ENCODE data around the gene POC5. TPM values are rescaled to one million over a fixed set of nuclear protein-coding genes. Genes with fewer than 3 reads are reported as not detected.
"Not testable (repeated sequence)": the region's sequence is repeated elsewhere in the genome, so short reads cannot be mapped to it uniquely, and the experiment has no call there.

POC5 gene
- total RNA-seq, 4 donors from 2014 or later: 5.1 to 13.2 (median 10.3) TPM

- no peak for TF ChIP-seq POLR2A (IDR thresholded peaks at IDR 0.05)
- WGBS, 2 donors: 93 to 95% methylated on average over 2 of the region's 2 CpGs
- no peak for DNase-seq (ENCODE audit: low spot score in 2 of 2)
- H3K4me3 ChIP-seq (ENCODE audit: low read depth, poor library complexity, severe bottlenecking): no peak overlapping the region
- intact Hi-C loops (cut with DNase I; ENCODE audit: low total_unique reads): no loop called here
Observed at GRCh38 chr5:75712091-75712490, 5.1 kb downstream of the POC5 start.

- intact Hi-C loops (cut with DNase I; ENCODE audit: low total_unique reads): no loop called here
- no peak overlapping the region for H3K4me3 ChIP-seq (ENCODE audit: low read depth, poor library complexity, severe bottlenecking)
- no peak for DNase-seq (ENCODE audit: low spot score in 2 of 2)
- 97 to 100% methylated on average over 1 of the region's 1 CpG for WGBS, 2 donors
- TF ChIP-seq, protein P1, sequence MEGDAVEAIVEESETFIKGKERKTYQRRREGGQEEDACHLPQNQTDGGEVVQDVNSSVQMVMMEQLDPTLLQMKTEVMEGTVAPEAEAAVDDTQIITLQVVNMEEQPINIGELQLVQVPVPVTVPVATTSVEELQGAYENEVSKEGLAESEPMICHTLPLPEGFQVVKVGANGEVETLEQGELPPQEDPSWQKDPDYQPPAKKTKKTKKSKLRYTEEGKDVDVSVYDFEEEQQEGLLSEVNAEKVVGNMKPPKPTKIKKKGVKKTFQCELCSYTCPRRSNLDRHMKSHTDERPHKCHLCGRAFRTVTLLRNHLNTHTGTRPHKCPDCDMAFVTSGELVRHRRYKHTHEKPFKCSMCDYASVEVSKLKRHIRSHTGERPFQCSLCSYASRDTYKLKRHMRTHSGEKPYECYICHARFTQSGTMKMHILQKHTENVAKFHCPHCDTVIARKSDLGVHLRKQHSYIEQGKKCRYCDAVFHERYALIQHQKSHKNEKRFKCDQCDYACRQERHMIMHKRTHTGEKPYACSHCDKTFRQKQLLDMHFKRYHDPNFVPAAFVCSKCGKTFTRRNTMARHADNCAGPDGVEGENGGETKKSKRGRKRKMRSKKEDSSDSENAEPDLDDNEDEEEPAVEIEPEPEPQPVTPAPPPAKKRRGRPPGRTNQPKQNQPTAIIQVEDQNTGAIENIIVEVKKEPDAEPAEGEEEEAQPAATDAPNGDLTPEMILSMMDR (IDR thresholded peaks at IDR 0.05): no peak
- no peak for TF ChIP-seq POLR2A (IDR thresholded peaks at IDR 0.05)
Observed at GRCh38 chr5:75711151-75711550, 6.1 kb downstream of the POC5 start.

DNA sequence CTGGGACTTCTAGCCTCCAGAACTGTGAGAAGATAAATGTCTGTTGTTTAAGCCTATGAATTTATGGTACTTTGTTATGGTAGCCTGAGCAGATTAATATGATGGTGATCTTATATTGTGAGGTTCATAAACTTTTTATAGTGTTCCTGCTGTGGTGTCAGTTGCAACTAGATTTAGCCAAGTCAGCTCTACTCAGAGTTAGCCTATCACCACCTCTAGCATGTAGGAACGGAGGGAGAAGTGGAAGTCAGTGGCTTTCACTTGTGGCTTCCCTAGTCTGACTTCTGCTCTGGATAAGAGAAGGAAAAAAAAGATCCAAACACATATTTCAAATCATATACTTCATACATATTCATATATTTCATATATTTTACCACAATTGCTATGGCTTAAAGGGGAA, 6.6 kb downstream of the POC5 start:
- intact Hi-C loops (cut with DNase I; ENCODE audit: low total_unique reads): no loop called here
- no peak overlapping the region for H3K4me3 ChIP-seq (ENCODE audit: low read depth, poor library complexity, severe bottlenecking)
- 77 to 83% methylated on average over 1 of the region's 1 CpG for WGBS, 2 donors
- TF ChIP-seq, protein P1 (IDR thresholded peaks at IDR 0.05): no peak
- TF ChIP-seq POLR2A (IDR thresholded peaks at IDR 0.05): no peak
- no peak for DNase-seq (ENCODE audit: low spot score in 2 of 2)

DNA sequence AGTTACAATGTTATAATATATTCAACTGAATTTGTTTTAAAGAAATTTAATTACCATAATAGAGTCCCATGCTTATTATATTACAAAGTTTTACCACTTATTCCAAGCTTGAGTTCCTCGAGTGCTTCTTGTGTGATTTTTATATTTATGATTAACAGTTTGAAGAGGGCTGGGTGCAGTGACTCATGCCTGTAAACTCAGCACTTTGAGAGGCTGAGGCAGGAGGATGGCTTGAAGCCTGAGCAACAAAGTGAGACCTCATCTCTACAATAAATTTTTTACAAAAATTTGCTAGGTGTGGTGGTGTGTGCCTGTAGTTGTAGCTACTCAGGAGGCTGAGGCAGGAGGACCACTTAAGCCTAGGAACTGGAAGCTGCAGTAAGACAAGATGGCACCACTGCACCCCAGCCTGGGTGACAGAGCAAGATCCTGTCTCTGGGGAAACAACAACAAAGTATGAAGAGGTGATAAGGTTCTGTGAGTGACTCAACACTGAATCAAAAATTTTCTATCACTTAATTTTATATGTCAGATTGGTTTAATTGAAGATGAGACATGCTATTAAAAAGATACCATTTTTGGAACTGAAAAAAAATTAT, 9.2 kb downstream of the POC5 start:
- WGBS, 2 donors: 73 to 78% methylated on average over 1 of the region's 1 CpG
- no peak for TF ChIP-seq POLR2A (IDR thresholded peaks at IDR 0.05)
- TF ChIP-seq, protein P1 (IDR thresholded peaks at IDR 0.05): no peak
- H3K4me3 ChIP-seq (ENCODE audit: low read depth, poor library complexity, severe bottlenecking): no peak overlapping the region
- intact Hi-C loops (cut with DNase I; ENCODE audit: low total_unique reads): no loop called here
- no peak for DNase-seq (ENCODE audit: low spot score in 2 of 2)

- TF ChIP-seq, protein P1 (IDR thresholded peaks at IDR 0.05): no peak
- TF ChIP-seq POLR2A (IDR thresholded peaks at IDR 0.05): no peak
- DNase-seq (ENCODE audit: low spot score in 2 of 2): no peak
- WGBS, 2 donors: 96 to 97% methylated on average over 3 of the region's 3 CpGs
- no peak overlapping the region for H3K4me3 ChIP-seq (ENCODE audit: low read depth, poor library complexity, severe bottlenecking)
- intact Hi-C loops (cut with DNase I; ENCODE audit: low total_unique reads): no loop called here
Observed at GRCh38 chr5:75706775-75707174, 10.5 kb downstream of the POC5 start.

GRCh38 chr5:75706016-75706415, 11.2 kb downstream of the POC5 start:
- TF ChIP-seq POLR2A (IDR thresholded peaks at IDR 0.05): no peak
- 93 to 95% methylated on average over 1 of the region's 1 CpG for WGBS, 2 donors
- no peak for DNase-seq (ENCODE audit: low spot score in 2 of 2)
- intact Hi-C loops (cut with DNase I; ENCODE audit: low total_unique reads): no loop called here
- no peak overlapping the region for H3K4me3 ChIP-seq (ENCODE audit: low read depth, poor library complexity, severe bottlenecking)

DNA sequence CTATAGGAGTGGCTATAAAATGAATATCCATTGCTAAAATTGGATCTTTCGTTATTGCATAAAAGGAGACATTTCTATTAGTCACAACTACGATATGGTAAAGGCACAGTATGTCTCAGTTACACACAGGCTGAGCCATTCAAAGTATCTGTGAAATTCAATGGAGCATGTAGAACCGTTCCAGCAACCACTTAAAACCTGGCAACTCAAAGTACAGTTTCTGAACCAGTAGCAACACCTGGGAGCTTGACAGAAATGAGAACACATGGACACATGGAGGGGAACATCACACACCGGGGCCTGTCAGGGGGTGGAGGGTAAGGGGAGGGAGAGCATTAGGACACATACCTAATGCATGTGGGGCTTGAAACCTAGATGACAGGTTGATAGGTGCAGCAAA, 15.4 kb downstream of the POC5 start:
- intact Hi-C loops (cut with DNase I; ENCODE audit: low total_unique reads): no loop called here
- 93 to 97% methylated on average over 4 of the region's 4 CpGs for WGBS, 2 donors
- H3K4me3 ChIP-seq (ENCODE audit: low read depth, poor library complexity, severe bottlenecking): no peak overlapping the region
- TF ChIP-seq, protein P1 (IDR thresholded peaks at IDR 0.05): no peak
- no peak for TF ChIP-seq POLR2A (IDR thresholded peaks at IDR 0.05)
- DNase-seq (ENCODE audit: low spot score in 2 of 2): no peak

DNA sequence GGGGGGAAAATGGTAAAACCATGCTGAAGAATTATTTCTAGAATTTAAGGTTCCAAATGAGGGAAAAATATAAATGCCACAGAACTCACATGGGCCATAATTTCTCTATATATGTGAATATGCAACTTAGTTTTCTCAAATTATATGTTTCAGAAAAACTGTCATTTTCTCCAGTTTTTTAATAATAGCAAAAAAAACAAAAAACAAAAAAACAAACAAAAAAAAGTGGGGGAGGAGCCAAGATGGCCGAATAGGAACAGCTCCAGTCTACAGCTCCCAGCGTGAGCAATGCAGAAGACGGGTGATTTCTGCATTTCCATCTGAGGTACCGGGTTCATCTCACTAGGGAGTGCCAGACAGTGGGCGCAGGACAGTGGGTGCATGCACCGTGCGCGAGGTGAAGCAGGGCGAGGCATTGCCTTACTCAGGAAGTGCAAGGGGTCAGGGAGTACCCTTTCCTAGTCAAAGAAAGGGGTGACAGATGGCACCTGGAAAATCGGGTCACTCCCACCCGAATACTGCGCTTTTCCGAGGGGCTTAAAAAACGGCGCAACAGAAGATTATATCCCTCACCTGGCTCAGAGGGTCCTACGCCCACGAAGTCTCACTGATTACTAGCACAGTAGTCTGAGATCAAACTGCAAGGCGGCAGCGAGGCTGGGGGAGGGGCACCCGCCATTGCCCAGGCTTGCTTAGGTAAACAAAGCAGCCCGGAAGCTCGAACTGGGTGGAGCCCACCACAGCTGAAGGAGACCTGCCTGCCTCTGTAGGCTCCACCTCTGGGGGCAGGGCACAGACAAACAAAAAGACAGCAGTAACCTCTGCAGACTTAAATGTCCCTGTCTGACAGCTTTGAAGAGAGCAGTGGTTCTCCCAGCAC, 21.5 kb downstream of the POC5 start:
- H3K4me3 ChIP-seq (ENCODE audit: low read depth, poor library complexity, severe bottlenecking); DNase-seq (ENCODE audit: low spot score in 2 of 2); intact Hi-C loops (cut with DNase I; ENCODE audit: low total_unique reads): not testable (repeated sequence)
- 91 to 92% methylated on average over 22 of the region's 22 CpGs for WGBS, 2 donors

All from lower leg skin (tissue), 4 donors.